Progenitor cell of endocrine pancreas (in vitro differentiated cells): ENCODE measurements around the gene FAM200B. TPM values are rescaled to one million over a fixed set of nuclear protein-coding genes. Genes with fewer than 3 reads are reported as not detected.

Experiments
- DNase-seq: peaks from one replicate; pipeline ENCODE4 v3.0.0; 2021; ENCODE audit warnings: low spot score; ENCODE audit not compliant: unreplicated experiment
- H3K27ac Mint-ChIP-seq: 2 replicates; pipeline ENCODE4 v1.8.0; 2021; ENCODE audit warnings: mild to moderate bottlenecking, moderate library complexity, mixed read lengths
- H3K27me3 Mint-ChIP-seq: 2 replicates; pipeline ENCODE4 v1.8.0; 2021; ENCODE audit warnings: mixed read lengths
- H3K36me3 Mint-ChIP-seq: 2 replicates; pipeline ENCODE4 v1.8.0; 2022; ENCODE audit warnings: mixed read lengths; ENCODE audit not compliant: insufficient read depth
- H3K4me1 Mint-ChIP-seq: 2 replicates; pipeline ENCODE4 v1.8.0; 2021; ENCODE audit warnings: low read depth, mixed read lengths
- H3K4me3 Mint-ChIP-seq: 2 replicates; pipeline ENCODE4 v1.8.0; 2021; ENCODE audit warnings: low read depth, mild to moderate bottlenecking, moderate library complexity, mixed read lengths
- H3K9me3 Mint-ChIP-seq: 2 replicates; pipeline ENCODE4 v1.8.0; 2021; ENCODE audit warnings: low read depth, mixed read lengths
- total RNA-seq: library from RNA; stranded (reverse); gene quantifications from 2 replicates; pipeline ENCODE4 v1.2.1, GENCODE V29; 2021
- TF ChIP-seq, protein P1 (sequence below): fragments of 200-600 bp; sonication (generic); IDR thresholded peaks from one replicate; pipeline ENCODE4 v1.5.0; 2021; ENCODE audit warnings: antibody characterized with exemption, mild to moderate bottlenecking; ENCODE audit not compliant: unreplicated experiment

FAM200B gene
- total RNA-seq, 1 donor from 2014 or later: 29.0 TPM

DNA sequence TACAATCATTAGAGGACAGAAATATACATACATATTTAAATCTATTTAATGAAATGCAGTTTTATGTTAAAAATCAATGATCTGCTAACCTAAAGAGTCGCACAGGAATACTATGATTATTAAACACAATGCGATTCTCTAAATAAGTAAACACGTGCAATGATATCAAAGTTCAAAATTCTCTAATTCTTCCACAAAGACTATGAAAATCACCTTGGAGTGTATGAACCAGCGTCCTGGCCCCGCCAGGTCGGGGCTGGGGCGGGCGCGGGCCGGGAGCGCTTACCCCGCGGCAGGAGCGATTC, 608 bp upstream of the FAM200B start:
- Mint-ChIP-seq H3K4me3 (peak overlapping the region; percentile 94), H3K36me3 (peaks cover 4% of the 10 kb centered on the region), H3K27ac (peak overlapping the region; percentile 100), H3K9me3 (no peaks in the 10 kb centered on the region), H3K4me1 (peaks cover 25% of the 10 kb centered on the region), H3K27me3 (no peaks in the 10 kb centered on the region)
- TF ChIP-seq, protein P1, sequence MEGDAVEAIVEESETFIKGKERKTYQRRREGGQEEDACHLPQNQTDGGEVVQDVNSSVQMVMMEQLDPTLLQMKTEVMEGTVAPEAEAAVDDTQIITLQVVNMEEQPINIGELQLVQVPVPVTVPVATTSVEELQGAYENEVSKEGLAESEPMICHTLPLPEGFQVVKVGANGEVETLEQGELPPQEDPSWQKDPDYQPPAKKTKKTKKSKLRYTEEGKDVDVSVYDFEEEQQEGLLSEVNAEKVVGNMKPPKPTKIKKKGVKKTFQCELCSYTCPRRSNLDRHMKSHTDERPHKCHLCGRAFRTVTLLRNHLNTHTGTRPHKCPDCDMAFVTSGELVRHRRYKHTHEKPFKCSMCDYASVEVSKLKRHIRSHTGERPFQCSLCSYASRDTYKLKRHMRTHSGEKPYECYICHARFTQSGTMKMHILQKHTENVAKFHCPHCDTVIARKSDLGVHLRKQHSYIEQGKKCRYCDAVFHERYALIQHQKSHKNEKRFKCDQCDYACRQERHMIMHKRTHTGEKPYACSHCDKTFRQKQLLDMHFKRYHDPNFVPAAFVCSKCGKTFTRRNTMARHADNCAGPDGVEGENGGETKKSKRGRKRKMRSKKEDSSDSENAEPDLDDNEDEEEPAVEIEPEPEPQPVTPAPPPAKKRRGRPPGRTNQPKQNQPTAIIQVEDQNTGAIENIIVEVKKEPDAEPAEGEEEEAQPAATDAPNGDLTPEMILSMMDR: no peak
- DNase-seq: no peak

DNA sequence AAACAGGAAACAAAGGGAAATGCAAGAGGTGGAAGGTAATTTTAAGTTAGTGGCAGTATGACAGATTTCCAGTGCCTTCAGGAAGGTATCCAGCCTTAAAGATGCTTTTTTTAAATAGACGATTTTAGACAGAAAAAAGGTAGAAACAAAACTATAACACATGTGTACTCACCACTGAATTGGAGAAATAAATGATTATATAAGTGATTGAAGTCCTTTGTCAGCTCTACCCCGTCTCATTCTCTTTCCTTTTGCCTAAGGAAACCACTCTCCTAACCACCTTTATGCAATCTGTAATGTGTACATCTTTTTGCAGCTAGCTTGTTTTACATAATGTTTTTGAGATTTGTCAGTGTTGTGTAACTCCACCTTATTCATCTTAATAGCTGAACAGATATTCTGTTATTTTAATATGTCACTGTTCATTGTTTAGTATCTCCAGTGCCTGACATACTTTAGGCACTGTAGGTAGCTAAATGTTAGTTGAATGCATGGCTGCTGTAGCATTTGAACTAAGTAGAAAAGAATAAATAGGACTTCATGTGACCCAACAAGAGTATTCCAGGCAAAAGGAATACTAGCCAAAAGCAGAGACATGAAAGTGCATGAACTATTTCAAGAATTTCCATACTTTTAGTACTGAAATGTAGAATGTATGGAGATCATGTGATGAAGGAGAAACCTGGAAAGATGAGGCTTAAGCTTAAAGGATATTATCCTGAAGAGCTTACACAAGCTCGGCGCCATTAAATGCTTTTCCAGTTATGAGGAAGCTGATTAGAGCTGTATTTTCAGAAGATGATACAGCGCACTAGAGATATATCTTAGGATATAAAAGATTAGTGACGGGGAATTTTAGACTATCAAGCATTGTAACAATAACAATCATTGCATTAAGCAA, 865 bp downstream of the FAM200B start:
- DNase-seq: no peak
- Mint-ChIP-seq H3K4me3 (peak overlapping the region; percentile 94), H3K36me3 (peaks cover 16% of the 10 kb centered on the region), H3K4me1 (peaks cover 24% of the 10 kb centered on the region), H3K27me3 (no peaks in the 10 kb centered on the region), H3K27ac (peak overlapping the region; percentile 100), H3K9me3 (no peaks in the 10 kb centered on the region)
- TF ChIP-seq, protein P1: no peak

DNA sequence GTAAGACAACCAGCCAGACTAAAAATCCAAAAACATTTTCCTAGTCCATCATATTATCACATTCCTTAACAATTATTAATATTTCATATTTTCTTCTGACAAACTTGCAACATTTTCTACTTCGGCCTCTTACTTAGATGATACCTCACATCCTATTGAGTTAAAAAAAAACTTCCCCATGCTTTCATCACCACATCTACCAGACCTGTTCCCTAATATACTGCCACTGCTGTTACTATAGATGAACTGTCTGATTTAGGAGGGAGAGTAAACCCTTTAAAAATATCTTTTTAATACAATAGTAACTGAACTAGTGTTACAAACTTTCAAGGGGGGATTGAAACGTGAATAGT, 1.5 kb downstream of the FAM200B start:
- peaks cover 21% of the 10 kb centered on the region for H3K4me1 Mint-ChIP-seq
- TF ChIP-seq, protein P1: no peak
- H3K9me3 Mint-ChIP-seq: no peaks in the 10 kb centered on the region
- no peak for DNase-seq
- H3K36me3 Mint-ChIP-seq: peaks cover 16% of the 10 kb centered on the region
- no peaks in the 10 kb centered on the region for H3K27me3 Mint-ChIP-seq
- H3K4me3 Mint-ChIP-seq: peak overlapping the region; percentile 94
- peak overlapping the region; percentile 100 for H3K27ac Mint-ChIP-seq

DNA sequence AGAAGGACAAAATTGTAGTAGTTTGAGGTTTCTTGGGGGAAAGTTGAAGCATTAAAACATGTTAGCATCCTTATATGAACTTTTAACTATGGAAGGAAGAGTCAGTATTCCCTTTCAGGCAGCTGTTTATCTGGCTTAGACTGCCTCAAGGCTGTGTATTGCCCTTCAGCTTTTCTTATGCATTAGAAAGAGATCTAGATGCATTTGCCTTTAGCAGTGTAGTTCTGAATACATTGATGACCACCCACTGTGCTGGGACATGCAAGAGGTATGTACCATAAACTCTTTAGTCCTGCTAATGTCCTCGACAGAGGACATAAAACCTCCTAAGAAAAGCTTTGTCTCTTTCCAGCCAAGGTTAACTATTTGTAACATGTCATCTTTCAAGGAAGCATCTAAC, 2.9 kb downstream of the FAM200B start:
- no peaks in the 10 kb centered on the region for H3K9me3 Mint-ChIP-seq
- no peak for DNase-seq
- no peak overlapping the region for H3K27ac Mint-ChIP-seq
- H3K4me3 Mint-ChIP-seq: no peak overlapping the region
- peaks cover 21% of the 10 kb centered on the region for H3K4me1 Mint-ChIP-seq
- H3K36me3 Mint-ChIP-seq: peaks cover 19% of the 10 kb centered on the region
- no peaks in the 10 kb centered on the region for H3K27me3 Mint-ChIP-seq
- TF ChIP-seq, protein P1: no peak

DNA sequence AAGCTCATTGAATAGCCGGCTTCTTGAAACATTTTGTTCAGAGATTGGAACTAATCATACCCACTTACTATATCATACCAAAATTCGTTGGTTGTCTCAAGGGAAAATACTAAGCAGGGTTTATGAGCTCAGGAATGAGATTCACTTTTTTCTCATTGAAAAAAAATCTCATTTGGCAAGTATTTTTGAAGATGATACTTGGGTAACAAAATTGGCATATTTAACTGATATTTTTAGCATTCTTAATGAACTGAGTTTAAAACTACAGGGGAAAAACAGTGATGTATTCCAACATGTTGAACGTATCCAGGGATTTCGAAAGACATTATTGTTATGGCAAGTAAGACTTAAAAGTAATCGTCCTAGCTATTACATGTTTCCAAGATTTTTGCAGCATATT, 6.4 kb downstream of the FAM200B start:
- Mint-ChIP-seq H3K4me3 (no peak overlapping the region), H3K4me1 (peaks cover 11% of the 10 kb centered on the region), H3K36me3 (peaks cover 22% of the 10 kb centered on the region), H3K27me3 (no peaks in the 10 kb centered on the region), H3K9me3 (peaks cover 3% of the 10 kb centered on the region), H3K27ac (no peak overlapping the region)
- TF ChIP-seq, protein P1: no peak
- DNase-seq: no peak
